ENCODE measurements around the gene IPO11. TPM values are rescaled to one million over a fixed set of nuclear protein-coding genes. Genes with fewer than 3 reads are reported as not detected.
"Not testable (repeated sequence)": the region's sequence is repeated elsewhere in the genome, so short reads cannot be mapped to it uniquely, and the experiment has no call there.

The IPO11 gene
- total and polyA plus RNA-seq, 2 donors = 12.2 to 18.5 TPM

DNA sequence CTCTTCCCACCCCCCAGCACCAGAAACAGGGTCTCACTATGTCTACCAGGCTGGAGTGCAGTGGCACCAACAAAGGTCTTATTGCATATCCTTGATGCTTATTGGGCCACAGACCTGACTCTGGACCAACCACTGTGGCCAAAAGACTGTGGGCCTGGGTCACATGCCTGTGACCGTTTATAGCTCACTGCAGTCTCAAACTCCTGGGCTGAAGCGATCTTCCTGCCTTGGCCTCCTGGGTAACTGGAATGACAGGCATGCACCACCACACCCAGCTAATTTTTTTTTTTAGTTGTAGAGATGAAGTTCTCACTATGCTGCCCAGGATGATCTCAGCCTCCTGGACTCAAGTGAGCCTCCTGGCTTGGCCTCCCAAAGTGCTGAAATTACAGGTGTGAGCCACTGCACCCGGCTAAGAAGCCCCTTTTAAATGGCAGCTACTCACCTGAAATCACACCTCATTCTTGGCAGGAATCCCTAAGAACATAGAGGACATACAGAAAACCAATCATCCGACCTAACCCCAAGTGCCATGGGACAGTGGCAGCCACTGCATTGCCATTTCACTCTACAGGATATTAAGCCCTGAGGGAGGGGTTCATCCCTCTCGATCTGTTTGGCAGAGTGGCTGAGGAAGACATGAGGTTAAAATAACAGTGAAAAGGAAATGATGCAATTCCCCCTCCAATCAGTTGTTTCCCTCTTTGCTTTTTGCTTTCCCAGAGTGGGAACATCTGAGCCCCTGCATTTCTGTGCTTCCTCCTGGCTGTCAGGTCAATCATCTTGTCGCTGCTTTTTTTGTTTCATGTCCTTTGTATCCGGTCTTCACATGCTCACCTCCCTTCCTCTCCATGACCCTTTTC lies 240.7 kb downstream of the IPO11 start:
- no peak overlapping the region for H3K4me3 ChIP-seq (ENCODE audit: low read length in 2 of 2)
- 57% methylated on average over 7 of the region's 7 CpGs for WGBS
- peaks cover 0 to 7% of the 10 kb centered on the region in 2 donors for H3K9me3 ChIP-seq (ENCODE audit: control insufficient read depth in 2 of 2, insufficient read depth in 1 of 2, low read length in 1 of 2)
- H3K4me1 ChIP-seq (ENCODE audit: control insufficient read depth in 2 of 2, insufficient read depth in 2 of 2, low read length in 2 of 2) = peaks cover 8 to 25% of the 10 kb centered on the region in 2 donors
- H3K27ac ChIP-seq (ENCODE audit: low read depth in 1 of 2, low read length in 1 of 2) = no peak overlapping the region
- no peaks in the 10 kb centered on the region for H3K36me3 ChIP-seq (ENCODE audit: control insufficient read depth in 2 of 2, insufficient read depth in 2 of 2, low read length in 1 of 2)
- H3K27me3 ChIP-seq (ENCODE audit: control insufficient read depth in 2 of 2, insufficient read depth in 1 of 2, low read length in 1 of 2) = no peaks in the 10 kb centered on the region
- no peak for DNase-seq (ENCODE audit: low read depth in 6 of 9, low spot score in 9 of 9)

DNA sequence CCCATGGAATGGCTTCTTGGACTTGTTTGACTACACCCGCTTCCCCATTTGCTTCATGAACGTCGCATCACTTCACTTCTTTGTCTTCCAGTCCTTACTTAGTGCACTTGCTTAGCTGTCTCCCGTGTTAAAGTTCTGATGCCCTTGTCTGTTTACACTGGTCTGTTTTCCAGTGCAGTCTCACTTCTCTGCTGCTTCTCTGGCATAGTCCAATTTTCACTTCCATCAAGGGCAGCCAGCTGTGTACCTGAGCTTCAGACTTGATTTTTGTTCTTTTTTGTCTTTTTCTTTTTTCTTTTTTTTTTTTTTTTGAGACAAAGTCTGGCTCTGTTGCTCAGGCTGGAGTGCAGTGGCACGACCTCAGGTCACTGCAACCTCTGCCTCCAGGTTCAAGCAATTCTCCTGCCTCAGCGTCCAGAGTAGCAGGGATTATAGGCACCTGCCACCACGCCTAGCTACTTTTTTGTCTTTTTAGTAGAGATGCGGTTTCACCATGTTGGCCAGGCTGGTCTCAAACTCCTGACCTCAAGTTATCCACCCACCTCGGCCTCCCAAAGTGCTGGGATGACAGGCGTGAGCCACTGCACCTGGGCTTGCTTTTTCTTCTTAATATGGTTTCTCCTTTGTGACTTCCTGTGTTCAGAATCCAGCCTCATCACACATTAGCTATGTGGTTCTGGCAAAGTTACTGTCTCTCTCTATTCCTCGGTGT lies 241.5 kb downstream of the IPO11 start:
- Histone ChIP-seq H3K9me3 (ENCODE audit: control insufficient read depth in 2 of 2, insufficient read depth in 1 of 2, low read length in 1 of 2) (peaks cover 0 to 7% of the 10 kb centered on the region in 2 donors), H3K4me3 (ENCODE audit: low read length in 2 of 2) (no peak overlapping the region), H3K27me3 (ENCODE audit: control insufficient read depth in 2 of 2, insufficient read depth in 1 of 2, low read length in 1 of 2) (no peaks in the 10 kb centered on the region), H3K36me3 (ENCODE audit: control insufficient read depth in 2 of 2, insufficient read depth in 2 of 2, low read length in 1 of 2) (no peaks in the 10 kb centered on the region), H3K4me1 (ENCODE audit: control insufficient read depth in 2 of 2, insufficient read depth in 2 of 2, low read length in 2 of 2) (peaks cover 8 to 20% of the 10 kb centered on the region in 2 donors), H3K27ac (ENCODE audit: low read depth in 1 of 2, low read length in 1 of 2) (no peak overlapping the region)
- WGBS = 85% methylated on average over 11 of the region's 11 CpGs
- no peak for DNase-seq (ENCODE audit: low read depth in 6 of 9, low spot score in 9 of 9)

DNA sequence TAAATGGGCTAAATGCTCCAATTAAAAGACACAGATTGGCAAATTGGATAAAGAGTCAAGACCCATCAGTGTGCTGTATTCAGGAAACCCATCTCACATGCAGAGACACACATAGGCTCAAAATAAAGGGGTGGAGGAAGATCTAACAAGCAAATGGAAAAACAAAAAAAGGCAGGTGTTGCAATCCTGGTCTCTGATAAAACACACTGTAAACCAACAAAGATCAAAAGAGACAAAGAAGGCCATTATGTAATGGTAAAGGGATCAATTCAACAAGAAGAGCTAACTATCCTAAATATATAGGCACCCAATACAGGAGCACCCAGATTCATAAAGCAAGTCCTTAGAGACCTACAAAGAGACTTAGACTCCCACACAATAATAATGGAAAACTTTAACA lies 245.2 kb downstream of the IPO11 start:
- not testable (repeated sequence) for H3K27ac ChIP-seq (ENCODE audit: low read depth in 1 of 2, low read length in 1 of 2); H3K36me3 ChIP-seq (ENCODE audit: control insufficient read depth in 2 of 2, insufficient read depth in 2 of 2, low read length in 1 of 2); H3K4me3 ChIP-seq (ENCODE audit: low read length in 2 of 2); H3K4me1 ChIP-seq (ENCODE audit: control insufficient read depth in 2 of 2, insufficient read depth in 2 of 2, low read length in 2 of 2); DNase-seq (ENCODE audit: low read depth in 6 of 9, low spot score in 9 of 9); H3K27me3 ChIP-seq (ENCODE audit: control insufficient read depth in 2 of 2, insufficient read depth in 1 of 2, low read length in 1 of 2); H3K9me3 ChIP-seq (ENCODE audit: control insufficient read depth in 2 of 2, insufficient read depth in 1 of 2, low read length in 1 of 2)

DNA sequence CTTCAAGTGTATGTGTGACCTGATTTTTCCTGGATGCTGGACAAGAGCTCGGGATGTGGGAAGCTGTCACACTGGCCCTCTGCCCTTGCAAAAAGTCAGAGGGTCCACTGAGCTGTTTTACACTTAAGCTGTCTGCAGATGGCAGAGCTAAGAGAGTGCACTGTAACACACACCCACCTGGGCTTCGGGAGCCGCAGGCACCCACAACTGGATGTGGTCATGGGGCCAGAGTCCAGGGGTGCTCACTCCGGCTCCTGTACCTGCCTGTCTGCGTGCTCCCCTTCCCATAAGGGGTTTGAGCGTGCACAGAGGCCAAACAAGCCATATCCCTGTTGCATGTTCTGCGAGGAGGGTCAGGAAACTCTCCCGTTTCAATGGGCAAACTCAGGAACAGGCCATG lies 248.6 kb downstream of the IPO11 start:
- Histone ChIP-seq H3K9me3 (ENCODE audit: control insufficient read depth in 2 of 2, insufficient read depth in 1 of 2, low read length in 1 of 2) (no peaks in the 10 kb centered on the region), H3K27me3 (ENCODE audit: control insufficient read depth in 2 of 2, insufficient read depth in 1 of 2, low read length in 1 of 2) (no peaks in the 10 kb centered on the region), H3K4me3 (ENCODE audit: low read length in 2 of 2) (no peak overlapping the region), H3K36me3 (ENCODE audit: control insufficient read depth in 2 of 2, insufficient read depth in 2 of 2, low read length in 1 of 2) (no peaks in the 10 kb centered on the region), H3K27ac (ENCODE audit: low read depth in 1 of 2, low read length in 1 of 2) (no peak overlapping the region), H3K4me1 (ENCODE audit: control insufficient read depth in 2 of 2, insufficient read depth in 2 of 2, low read length in 2 of 2) (no peaks in the 10 kb centered on the region)
- WGBS = 96% methylated on average over 8 of the region's 8 CpGs
- DNase-seq (ENCODE audit: low read depth in 6 of 9, low spot score in 9 of 9) = no peak

DNA sequence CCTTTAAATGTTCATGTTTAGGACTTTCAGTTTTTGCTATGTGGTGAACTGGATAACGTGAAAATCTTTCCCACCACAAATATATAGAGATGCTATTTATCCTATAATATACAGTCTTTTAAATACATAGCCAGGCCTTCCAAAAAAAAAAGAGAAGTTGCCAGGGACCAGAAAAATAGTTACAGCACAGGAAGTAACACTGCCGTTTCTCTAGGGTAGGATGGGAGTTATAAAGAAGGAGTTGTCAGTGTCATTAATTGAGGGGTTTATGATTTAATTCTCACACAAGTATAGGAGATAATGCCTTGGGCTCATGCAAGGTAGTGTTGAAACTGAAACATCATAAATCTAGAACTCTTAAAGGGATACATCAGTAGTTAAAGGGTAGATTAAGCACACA lies 250.0 kb downstream of the IPO11 start:
- Histone ChIP-seq H3K4me1 (ENCODE audit: control insufficient read depth in 2 of 2, insufficient read depth in 2 of 2, low read length in 2 of 2) (no peaks in the 10 kb centered on the region), H3K27me3 (ENCODE audit: control insufficient read depth in 2 of 2, insufficient read depth in 1 of 2, low read length in 1 of 2) (no peaks in the 10 kb centered on the region), H3K36me3 (ENCODE audit: control insufficient read depth in 2 of 2, insufficient read depth in 2 of 2, low read length in 1 of 2) (no peaks in the 10 kb centered on the region), H3K9me3 (ENCODE audit: control insufficient read depth in 2 of 2, insufficient read depth in 1 of 2, low read length in 1 of 2) (no peaks in the 10 kb centered on the region), H3K4me3 (ENCODE audit: low read length in 2 of 2) (no peak overlapping the region), H3K27ac (ENCODE audit: low read depth in 1 of 2, low read length in 1 of 2) (no peak overlapping the region)
- WGBS = 21% methylated on average over 2 of the region's 2 CpGs
- no peak for DNase-seq (ENCODE audit: low read depth in 6 of 9, low spot score in 9 of 9)

DNA sequence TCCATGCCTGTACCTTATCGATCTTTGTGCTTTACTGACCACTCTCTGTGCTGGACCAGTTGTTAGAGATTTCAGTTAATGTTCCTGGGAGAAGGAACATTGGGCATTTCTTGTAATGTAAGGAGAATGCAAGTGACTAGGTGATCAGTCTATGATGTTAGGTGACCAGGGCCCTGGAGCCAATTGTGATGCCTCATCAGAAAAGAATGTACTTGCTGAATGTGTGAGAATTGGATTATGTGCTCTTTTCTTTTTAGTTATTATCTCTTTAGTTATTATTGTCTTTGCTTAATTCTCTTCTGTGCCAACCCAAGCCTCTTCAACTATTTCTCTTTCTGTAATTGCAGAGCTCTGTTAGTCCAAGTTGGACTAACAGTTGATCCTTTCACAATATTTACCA lies 258.9 kb downstream of the IPO11 start:
- Histone ChIP-seq H3K27ac (ENCODE audit: low read depth in 1 of 2, low read length in 1 of 2) (no peak overlapping the region), H3K36me3 (ENCODE audit: control insufficient read depth in 2 of 2, insufficient read depth in 2 of 2, low read length in 1 of 2) (no peaks in the 10 kb centered on the region), H3K4me3 (ENCODE audit: low read length in 2 of 2) (no peak overlapping the region), H3K9me3 (ENCODE audit: control insufficient read depth in 2 of 2, insufficient read depth in 1 of 2, low read length in 1 of 2) (no peaks in the 10 kb centered on the region), H3K4me1 (ENCODE audit: control insufficient read depth in 2 of 2, insufficient read depth in 2 of 2, low read length in 2 of 2) (no peaks in the 10 kb centered on the region), H3K27me3 (ENCODE audit: control insufficient read depth in 2 of 2, insufficient read depth in 1 of 2, low read length in 1 of 2) (no peaks in the 10 kb centered on the region)
- no peak for DNase-seq (ENCODE audit: low read depth in 6 of 9, low spot score in 9 of 9)
- WGBS = 97% methylated on average over 1 of the region's 1 CpG

DNA sequence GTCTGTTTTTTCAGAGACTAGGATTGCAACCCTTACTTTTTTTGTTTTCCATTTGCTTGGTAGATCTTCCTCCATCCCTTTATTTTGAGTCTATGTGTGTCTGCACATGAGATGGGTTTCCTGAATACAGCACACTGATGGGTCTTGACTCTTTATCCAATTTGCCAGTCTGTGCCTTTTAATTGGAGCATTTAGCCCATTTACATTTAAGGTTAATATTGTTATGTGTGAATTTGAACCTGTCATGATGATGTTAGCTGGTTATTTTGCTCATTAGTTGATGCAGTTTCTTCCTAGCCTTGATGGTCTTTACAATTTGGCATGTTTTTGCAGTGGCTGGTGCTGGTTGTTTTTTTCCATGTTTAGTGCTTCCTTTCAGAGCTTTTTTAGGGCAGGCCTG lies 264.0 kb downstream of the IPO11 start:
- not testable (repeated sequence) for H3K4me3 ChIP-seq (ENCODE audit: low read length in 2 of 2); DNase-seq (ENCODE audit: low read depth in 6 of 9, low spot score in 9 of 9); H3K27me3 ChIP-seq (ENCODE audit: control insufficient read depth in 2 of 2, insufficient read depth in 1 of 2, low read length in 1 of 2)

More for the DNA sequence above, 264.0 kb downstream of the IPO11 start:
- H3K36me3 ChIP-seq (ENCODE audit: control insufficient read depth in 2 of 2, insufficient read depth in 2 of 2, low read length in 1 of 2); H3K4me1 ChIP-seq (ENCODE audit: control insufficient read depth in 2 of 2, insufficient read depth in 2 of 2, low read length in 2 of 2); H3K9me3 ChIP-seq (ENCODE audit: control insufficient read depth in 2 of 2, insufficient read depth in 1 of 2, low read length in 1 of 2); H3K27ac ChIP-seq (ENCODE audit: low read depth in 1 of 2, low read length in 1 of 2): not testable (repeated sequence)

Other genes with a start within 250 kb of the IPO11 start
- 70.5 TPM for gene KIF2A, start 106.6 kb upstream of the IPO11 start, total RNA-seq
- gene KIF2A, start 106.6 kb upstream of the IPO11 start, polyA plus RNA-seq = 14.7 TPM
- 17.1 TPM for gene DIMT1, start 8.9 kb upstream of the IPO11 start, total RNA-seq
- 25.1 TPM for gene DIMT1, start 8.9 kb upstream of the IPO11 start, polyA plus RNA-seq
- gene LRRC70, start 166.1 kb downstream of the IPO11 start, total RNA-seq = 4.1 TPM
- gene LRRC70, start 166.1 kb downstream of the IPO11 start, polyA plus RNA-seq = 10.1 TPM